ENCODE data around the gene TSR3.

TSR3 gene

DNA sequence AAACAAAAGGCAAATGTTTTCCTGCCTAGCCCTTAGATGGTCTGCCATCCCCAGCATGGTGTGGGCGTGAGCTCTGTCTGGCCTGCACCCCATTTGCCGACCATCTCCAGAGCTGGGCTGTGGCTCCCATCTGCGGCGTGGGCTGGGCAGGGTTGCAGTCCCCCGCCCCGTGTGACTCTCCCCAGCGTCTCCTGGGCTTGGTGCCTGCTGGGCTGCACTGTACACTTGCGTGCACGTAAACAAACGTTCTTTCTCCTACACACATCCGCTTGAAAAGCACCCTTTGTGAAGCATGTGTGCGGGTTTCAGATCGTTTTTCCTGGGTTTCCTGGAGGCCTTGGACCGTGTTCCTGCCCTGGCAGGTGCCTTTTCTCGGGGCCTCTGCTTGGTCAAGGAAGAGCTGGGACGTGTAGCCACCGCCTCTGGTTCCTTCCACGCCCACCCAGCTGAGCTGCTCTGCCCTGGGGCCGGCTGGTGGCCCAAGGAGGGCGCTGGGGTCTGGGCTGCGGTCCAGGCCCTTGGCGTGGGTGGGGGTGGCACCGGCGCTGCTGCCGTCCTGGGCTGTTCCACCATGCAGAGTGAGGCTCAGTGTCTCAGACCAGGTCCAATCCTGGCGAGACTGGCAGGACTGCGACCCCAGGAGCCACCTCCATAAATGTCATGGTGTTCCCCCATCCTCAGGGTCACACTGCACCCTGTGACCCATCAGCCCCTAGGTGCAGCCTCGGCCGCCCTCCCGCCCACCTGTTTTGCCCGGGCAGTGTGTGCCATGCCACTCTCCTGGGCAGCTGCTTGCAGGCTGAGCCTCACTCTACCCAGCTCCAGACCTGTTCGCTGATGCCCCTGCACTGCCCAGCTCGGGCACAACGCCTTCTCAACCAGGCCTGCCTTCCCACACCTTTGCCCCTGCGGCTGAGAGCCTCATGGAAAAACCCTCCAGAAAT lies 28.1 kb downstream of the TSR3 start:
- no peak overlapping the region for H3K4me3 ChIP-seq (replicated peaks; ENCODE audit: insufficient read depth, low read length)
- TF ChIP-seq, protein P1, sequence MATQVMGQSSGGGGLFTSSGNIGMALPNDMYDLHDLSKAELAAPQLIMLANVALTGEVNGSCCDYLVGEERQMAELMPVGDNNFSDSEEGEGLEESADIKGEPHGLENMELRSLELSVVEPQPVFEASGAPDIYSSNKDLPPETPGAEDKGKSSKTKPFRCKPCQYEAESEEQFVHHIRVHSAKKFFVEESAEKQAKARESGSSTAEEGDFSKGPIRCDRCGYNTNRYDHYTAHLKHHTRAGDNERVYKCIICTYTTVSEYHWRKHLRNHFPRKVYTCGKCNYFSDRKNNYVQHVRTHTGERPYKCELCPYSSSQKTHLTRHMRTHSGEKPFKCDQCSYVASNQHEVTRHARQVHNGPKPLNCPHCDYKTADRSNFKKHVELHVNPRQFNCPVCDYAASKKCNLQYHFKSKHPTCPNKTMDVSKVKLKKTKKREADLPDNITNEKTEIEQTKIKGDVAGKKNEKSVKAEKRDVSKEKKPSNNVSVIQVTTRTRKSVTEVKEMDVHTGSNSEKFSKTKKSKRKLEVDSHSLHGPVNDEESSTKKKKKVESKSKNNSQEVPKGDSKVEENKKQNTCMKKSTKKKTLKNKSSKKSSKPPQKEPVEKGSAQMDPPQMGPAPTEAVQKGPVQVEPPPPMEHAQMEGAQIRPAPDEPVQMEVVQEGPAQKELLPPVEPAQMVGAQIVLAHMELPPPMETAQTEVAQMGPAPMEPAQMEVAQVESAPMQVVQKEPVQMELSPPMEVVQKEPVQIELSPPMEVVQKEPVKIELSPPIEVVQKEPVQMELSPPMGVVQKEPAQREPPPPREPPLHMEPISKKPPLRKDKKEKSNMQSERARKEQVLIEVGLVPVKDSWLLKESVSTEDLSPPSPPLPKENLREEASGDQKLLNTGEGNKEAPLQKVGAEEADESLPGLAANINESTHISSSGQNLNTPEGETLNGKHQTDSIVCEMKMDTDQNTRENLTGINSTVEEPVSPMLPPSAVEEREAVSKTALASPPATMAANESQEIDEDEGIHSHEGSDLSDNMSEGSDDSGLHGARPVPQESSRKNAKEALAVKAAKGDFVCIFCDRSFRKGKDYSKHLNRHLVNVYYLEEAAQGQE (IDR thresholded peaks at IDR 0.05; ENCODE audit: insufficient replicate concordance, low read depth) = no peak
- TF ChIP-seq SPI1 (IDR thresholded peaks at IDR 0.05; ENCODE audit: borderline replicate concordance, low read depth) (no peak), GABPA (IDR thresholded peaks at IDR 0.05; ENCODE audit: low read depth) (no peak), POLR2AphosphoS5 (IDR thresholded peaks at IDR 0.05; ENCODE audit: low read depth) (no peak; the same call in 1 of the 2 replicates)
- TF ChIP-seq, protein P2, sequence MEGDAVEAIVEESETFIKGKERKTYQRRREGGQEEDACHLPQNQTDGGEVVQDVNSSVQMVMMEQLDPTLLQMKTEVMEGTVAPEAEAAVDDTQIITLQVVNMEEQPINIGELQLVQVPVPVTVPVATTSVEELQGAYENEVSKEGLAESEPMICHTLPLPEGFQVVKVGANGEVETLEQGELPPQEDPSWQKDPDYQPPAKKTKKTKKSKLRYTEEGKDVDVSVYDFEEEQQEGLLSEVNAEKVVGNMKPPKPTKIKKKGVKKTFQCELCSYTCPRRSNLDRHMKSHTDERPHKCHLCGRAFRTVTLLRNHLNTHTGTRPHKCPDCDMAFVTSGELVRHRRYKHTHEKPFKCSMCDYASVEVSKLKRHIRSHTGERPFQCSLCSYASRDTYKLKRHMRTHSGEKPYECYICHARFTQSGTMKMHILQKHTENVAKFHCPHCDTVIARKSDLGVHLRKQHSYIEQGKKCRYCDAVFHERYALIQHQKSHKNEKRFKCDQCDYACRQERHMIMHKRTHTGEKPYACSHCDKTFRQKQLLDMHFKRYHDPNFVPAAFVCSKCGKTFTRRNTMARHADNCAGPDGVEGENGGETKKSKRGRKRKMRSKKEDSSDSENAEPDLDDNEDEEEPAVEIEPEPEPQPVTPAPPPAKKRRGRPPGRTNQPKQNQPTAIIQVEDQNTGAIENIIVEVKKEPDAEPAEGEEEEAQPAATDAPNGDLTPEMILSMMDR (IDR thresholded peaks at IDR 0.05; ENCODE audit: insufficient read depth, low read length) = no peak
- H3K27me3 ChIP-seq (ENCODE audit: insufficient read depth, poor library complexity, severe bottlenecking) = no peaks in the 10 kb centered on the region
- H3K27ac ChIP-seq (replicated peaks) = no peak overlapping the region
- DNase-seq (ENCODE audit: low read depth in 1 of 2, low spot score in 1 of 2) = no peak

- no peak overlapping the region for H3K4me3 ChIP-seq (replicated peaks; ENCODE audit: insufficient read depth, low read length)
- TF ChIP-seq, protein P2 (IDR thresholded peaks at IDR 0.05; ENCODE audit: insufficient read depth, low read length) = no peak
- TF ChIP-seq, protein P1 (IDR thresholded peaks at IDR 0.05; ENCODE audit: insufficient replicate concordance, low read depth) = no peak
- no peak for TF ChIP-seq GABPA (IDR thresholded peaks at IDR 0.05; ENCODE audit: low read depth)
- TF ChIP-seq POLR2AphosphoS5 (IDR thresholded peaks at IDR 0.05; ENCODE audit: low read depth) = no peak
- TF ChIP-seq SPI1 (IDR thresholded peaks at IDR 0.05; ENCODE audit: borderline replicate concordance, low read depth) = no peak
- H3K27ac ChIP-seq (replicated peaks) = no peak overlapping the region
- no peaks in the 10 kb centered on the region for H3K27me3 ChIP-seq (ENCODE audit: insufficient read depth, poor library complexity, severe bottlenecking)
- no peak for DNase-seq (ENCODE audit: low read depth in 1 of 2, low spot score in 1 of 2)
Observed at GRCh38 chr16:1322407-1322806, 29.3 kb downstream of the TSR3 start.

GRCh38 chr16:1320658-1321240 lies 30.9 kb downstream of the TSR3 start:
- DNase-seq (ENCODE audit: low read depth in 1 of 2, low spot score in 1 of 2) = no peak
- no peaks in the 10 kb centered on the region for H3K27me3 ChIP-seq (ENCODE audit: insufficient read depth, poor library complexity, severe bottlenecking)
- no peak overlapping the region for H3K27ac ChIP-seq (replicated peaks)
- TF ChIP-seq, protein P2 (IDR thresholded peaks at IDR 0.05; ENCODE audit: insufficient read depth, low read length) = no peak
- TF ChIP-seq GABPA (IDR thresholded peaks at IDR 0.05; ENCODE audit: low read depth) (no peak), SPI1 (IDR thresholded peaks at IDR 0.05; ENCODE audit: borderline replicate concordance, low read depth) (no peak), POLR2AphosphoS5 (IDR thresholded peaks at IDR 0.05; ENCODE audit: low read depth) (no peak)
- TF ChIP-seq, protein P1 (IDR thresholded peaks at IDR 0.05; ENCODE audit: insufficient replicate concordance, low read depth) = no peak
- H3K4me3 ChIP-seq (replicated peaks; ENCODE audit: insufficient read depth, low read length) = no peak overlapping the region

All from HL-60 (cell line).